Measurements from ENCODE around the gene LHFPL6.

DNA sequence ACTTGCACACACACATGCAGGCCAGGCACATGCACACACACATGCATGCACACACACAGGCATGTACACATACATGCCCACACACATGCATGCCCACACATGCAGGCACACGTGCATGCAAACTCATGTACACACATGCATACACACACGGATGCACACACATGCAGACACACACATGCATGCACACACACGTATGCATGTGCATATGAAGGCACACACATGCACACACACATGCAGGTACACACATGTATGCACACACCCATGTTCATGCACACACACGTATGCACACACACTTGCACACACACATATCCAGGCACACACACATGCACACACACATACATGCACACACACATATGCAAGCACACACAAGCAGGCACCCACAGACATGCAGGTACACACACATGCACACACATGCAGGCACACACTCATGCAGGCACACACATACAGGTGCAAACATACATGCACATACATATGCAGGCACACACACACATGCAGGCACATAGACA, 278.1 kb downstream of the LHFPL6 start:
- TF ChIP-seq POLR2AphosphoS5 (IDR thresholded peaks at IDR 0.05; ENCODE audit: low read depth) (no peak), CREB1 (CRISPR knock-in tag; IDR thresholded peaks at IDR 0.05; ENCODE audit: low read depth) (no peak), EZH2phosphoT487 (IDR thresholded peaks at IDR 0.05; ENCODE audit: unreplicated experiment) (no peak), REST (IDR thresholded peaks at IDR 0.05; ENCODE audit: unreplicated experiment) (no peak), EZH2 (IDR thresholded peaks at IDR 0.05; ENCODE audit: low read depth, unreplicated experiment) (no peak), STAT1 (IDR thresholded peaks at IDR 0.05; ENCODE audit: unreplicated experiment) (no peak), JUNB (IDR thresholded peaks at IDR 0.05; ENCODE audit: unreplicated experiment) (no peak), NANOG (IDR thresholded peaks at IDR 0.05; ENCODE audit: borderline replicate concordance) (no peak)
- TF ChIP-seq, protein P1, sequence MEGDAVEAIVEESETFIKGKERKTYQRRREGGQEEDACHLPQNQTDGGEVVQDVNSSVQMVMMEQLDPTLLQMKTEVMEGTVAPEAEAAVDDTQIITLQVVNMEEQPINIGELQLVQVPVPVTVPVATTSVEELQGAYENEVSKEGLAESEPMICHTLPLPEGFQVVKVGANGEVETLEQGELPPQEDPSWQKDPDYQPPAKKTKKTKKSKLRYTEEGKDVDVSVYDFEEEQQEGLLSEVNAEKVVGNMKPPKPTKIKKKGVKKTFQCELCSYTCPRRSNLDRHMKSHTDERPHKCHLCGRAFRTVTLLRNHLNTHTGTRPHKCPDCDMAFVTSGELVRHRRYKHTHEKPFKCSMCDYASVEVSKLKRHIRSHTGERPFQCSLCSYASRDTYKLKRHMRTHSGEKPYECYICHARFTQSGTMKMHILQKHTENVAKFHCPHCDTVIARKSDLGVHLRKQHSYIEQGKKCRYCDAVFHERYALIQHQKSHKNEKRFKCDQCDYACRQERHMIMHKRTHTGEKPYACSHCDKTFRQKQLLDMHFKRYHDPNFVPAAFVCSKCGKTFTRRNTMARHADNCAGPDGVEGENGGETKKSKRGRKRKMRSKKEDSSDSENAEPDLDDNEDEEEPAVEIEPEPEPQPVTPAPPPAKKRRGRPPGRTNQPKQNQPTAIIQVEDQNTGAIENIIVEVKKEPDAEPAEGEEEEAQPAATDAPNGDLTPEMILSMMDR (conservative IDR thresholded peaks at IDR 0.05; ENCODE audit: low read depth in 2 of 2), result no peak
- TF ChIP-seq, protein P2, sequence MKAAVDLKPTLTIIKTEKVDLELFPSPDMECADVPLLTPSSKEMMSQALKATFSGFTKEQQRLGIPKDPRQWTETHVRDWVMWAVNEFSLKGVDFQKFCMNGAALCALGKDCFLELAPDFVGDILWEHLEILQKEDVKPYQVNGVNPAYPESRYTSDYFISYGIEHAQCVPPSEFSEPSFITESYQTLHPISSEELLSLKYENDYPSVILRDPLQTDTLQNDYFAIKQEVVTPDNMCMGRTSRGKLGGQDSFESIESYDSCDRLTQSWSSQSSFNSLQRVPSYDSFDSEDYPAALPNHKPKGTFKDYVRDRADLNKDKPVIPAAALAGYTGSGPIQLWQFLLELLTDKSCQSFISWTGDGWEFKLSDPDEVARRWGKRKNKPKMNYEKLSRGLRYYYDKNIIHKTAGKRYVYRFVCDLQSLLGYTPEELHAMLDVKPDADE (IDR thresholded peaks at IDR 0.05), result no peak

Measured in GM23338 (cell line).